PFSK-1 (cell line): ENCODE measurements around the gene ASXL2.

Experiments used
- POLR2AphosphoS5 ChIP-seq: IDR thresholded peaks from 2 replicates; pipeline ENCODE4 v1.6.1; 2012; ENCODE audit warnings: low read depth, mild to moderate bottlenecking, control low read depth, low read length, moderate library complexity
- SIN3A ChIP-seq: IDR thresholded peaks from 2 replicates; pipeline ENCODE4 v1.6.1; 2012; ENCODE audit warnings: mild to moderate bottlenecking, low read length, moderate library complexity, borderline replicate concordance; ENCODE audit not compliant: insufficient read depth
- TAF1 ChIP-seq: IDR thresholded peaks from 2 replicates; pipeline ENCODE4 v1.6.1; 2012; ENCODE audit warnings: low read length, control low read depth, borderline replicate concordance; ENCODE audit not compliant: insufficient read depth
- TF ChIP-seq, protein P1 (sequence below), 2 experiments: IDR thresholded peaks; 2 replicates each; pipeline versions ENCODE4 v1.6.1 to v1.8.0; 2011 to 2012; ENCODE audit warnings: low read depth in 2 of 2, low read length in 2 of 2, control low read depth in 1 of 2, inconsistent platforms in 1 of 2, mild to moderate bottlenecking in 1 of 2, moderate library complexity in 1 of 2; ENCODE audit not compliant: insufficient read depth in 1 of 2

DNA sequence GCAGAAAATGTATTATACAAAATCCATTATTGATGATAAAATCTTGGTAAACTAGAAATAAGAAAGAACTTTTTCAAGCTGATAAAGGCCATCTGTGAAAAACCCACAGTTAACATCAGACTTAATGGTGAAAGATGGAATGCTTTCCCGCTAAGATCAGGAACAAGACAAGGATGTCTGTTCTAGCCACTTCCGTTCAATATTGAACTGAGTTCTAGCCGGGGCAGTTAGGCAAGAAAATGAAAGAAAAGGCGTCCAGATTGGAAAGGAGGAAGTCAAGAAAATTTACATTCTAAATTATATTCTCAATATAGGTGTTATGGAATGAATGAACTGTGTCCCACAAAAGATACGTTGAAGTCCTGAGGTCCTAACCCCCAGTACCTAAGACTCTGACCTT is 165.8 kb downstream of the ASXL2 start:
- TF ChIP-seq, protein P1, sequence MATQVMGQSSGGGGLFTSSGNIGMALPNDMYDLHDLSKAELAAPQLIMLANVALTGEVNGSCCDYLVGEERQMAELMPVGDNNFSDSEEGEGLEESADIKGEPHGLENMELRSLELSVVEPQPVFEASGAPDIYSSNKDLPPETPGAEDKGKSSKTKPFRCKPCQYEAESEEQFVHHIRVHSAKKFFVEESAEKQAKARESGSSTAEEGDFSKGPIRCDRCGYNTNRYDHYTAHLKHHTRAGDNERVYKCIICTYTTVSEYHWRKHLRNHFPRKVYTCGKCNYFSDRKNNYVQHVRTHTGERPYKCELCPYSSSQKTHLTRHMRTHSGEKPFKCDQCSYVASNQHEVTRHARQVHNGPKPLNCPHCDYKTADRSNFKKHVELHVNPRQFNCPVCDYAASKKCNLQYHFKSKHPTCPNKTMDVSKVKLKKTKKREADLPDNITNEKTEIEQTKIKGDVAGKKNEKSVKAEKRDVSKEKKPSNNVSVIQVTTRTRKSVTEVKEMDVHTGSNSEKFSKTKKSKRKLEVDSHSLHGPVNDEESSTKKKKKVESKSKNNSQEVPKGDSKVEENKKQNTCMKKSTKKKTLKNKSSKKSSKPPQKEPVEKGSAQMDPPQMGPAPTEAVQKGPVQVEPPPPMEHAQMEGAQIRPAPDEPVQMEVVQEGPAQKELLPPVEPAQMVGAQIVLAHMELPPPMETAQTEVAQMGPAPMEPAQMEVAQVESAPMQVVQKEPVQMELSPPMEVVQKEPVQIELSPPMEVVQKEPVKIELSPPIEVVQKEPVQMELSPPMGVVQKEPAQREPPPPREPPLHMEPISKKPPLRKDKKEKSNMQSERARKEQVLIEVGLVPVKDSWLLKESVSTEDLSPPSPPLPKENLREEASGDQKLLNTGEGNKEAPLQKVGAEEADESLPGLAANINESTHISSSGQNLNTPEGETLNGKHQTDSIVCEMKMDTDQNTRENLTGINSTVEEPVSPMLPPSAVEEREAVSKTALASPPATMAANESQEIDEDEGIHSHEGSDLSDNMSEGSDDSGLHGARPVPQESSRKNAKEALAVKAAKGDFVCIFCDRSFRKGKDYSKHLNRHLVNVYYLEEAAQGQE (IDR thresholded peaks at IDR 0.05; ENCODE audit: insufficient read depth in 1 of 2, low read depth in 2 of 2, low read length in 2 of 2): no peak
- TF ChIP-seq TAF1: no peak
- TF ChIP-seq POLR2AphosphoS5: no peak
- no peak for TF ChIP-seq SIN3A
